Ovary (tissue), 3 donors: ENCODE data around the gene EGLN1.

ENCODE experiments used
- CTCF ChIP-seq, 3 donors: fragments of 450-650 bp in 2 of 3; fragments of 200-600 bp in 1 of 3; IDR thresholded peaks; one replicate each; pipeline versions ENCODE4 v1.5.1 to v1.8.0; 2016 to 2022; ENCODE audit warnings: antibody characterized with exemption in 3 of 3, mild to moderate bottlenecking in 1 of 3
- EP300 ChIP-seq: sonication (generic); formaldehyde crosslinking; IDR thresholded peaks from one replicate; pipeline ENCODE4 v1.6.1; 2017; ENCODE audit warnings: antibody characterized with exemption
- POLR2A ChIP-seq: fragments of 450-650 bp; IDR thresholded peaks from one replicate; pipeline ENCODE4 v1.6.1; 2017; ENCODE audit warnings: antibody characterized with exemption, mild to moderate bottlenecking, moderate library complexity
- donor health status: DM: no; HTN: no; CAD: no.

GRCh38 chr1:231385416-231385748 lies 36.7 kb downstream of the EGLN1 start:
- TF ChIP-seq CTCF (IDR thresholded peaks at IDR 0.05) = no peak
- no peak for TF ChIP-seq POLR2A
- no peak for TF ChIP-seq EP300
